Kidney glomerular epithelial cell (primary cell): ENCODE data around the gene ST3GAL3.
A peak's percentile ranks its signal among the peaks of the same experiment; 100 is the strongest.

Experiments
- DNase-seq: peaks from one replicate; lab custom pipeline; 2025; lab: John Stamatoyannopoulos, UW

The ST3GAL3 gene

GRCh38 chr1:43963890-43964289 is 256.6 kb downstream of the ST3GAL3 start:
- DNase-seq = no peak

- DNase-seq = no peak
Measured at GRCh38 chr1:43965316-43965715, 258.0 kb downstream of the ST3GAL3 start.

GRCh38 chr1:43968348-43968948 is 261.1 kb downstream of the ST3GAL3 start:
- no peak for DNase-seq

- no peak for DNase-seq
Measured at GRCh38 chr1:43969416-43969745, 262.0 kb downstream of the ST3GAL3 start.

- DNase-seq = peak; percentile 96
Measured at GRCh38 chr1:43969746-43970466, 262.6 kb downstream of the ST3GAL3 start, which contains the start of gene DPH2. Gene DPH2 (plus strand): TSS chr1:43970010. CDS start chr1:43970176, 166 bp downstream.

GRCh38 chr1:43970502-43970901 is 263.2 kb downstream of the ST3GAL3 start:
- no peak for DNase-seq

GRCh38 chr1:43970911-43971310 is 263.6 kb downstream of the ST3GAL3 start:
- DNase-seq = no peak

GRCh38 chr1:43971336-43971980 is 264.1 kb downstream of the ST3GAL3 start:
- no peak for DNase-seq

GRCh38 chr1:43973981-43974442 is 266.7 kb downstream of the ST3GAL3 start:
- no peak for DNase-seq

- peak; percentile 82 for DNase-seq
Measured at GRCh38 chr1:43974443-43975248, 267.3 kb downstream of the ST3GAL3 start, which contains the start of gene ATP6V0B. Gene ATP6V0B (plus strand): TSS chr1:43974960. CDS start chr1:43975041, 81 bp downstream.

GRCh38 chr1:43975249-43975961 is 268.1 kb downstream of the ST3GAL3 start:
- no peak for DNase-seq

GRCh38 chr1:43976045-43976444 is 268.7 kb downstream of the ST3GAL3 start:
- no peak for DNase-seq

GRCh38 chr1:43976890-43977289 is 269.6 kb downstream of the ST3GAL3 start:
- no peak for DNase-seq

GRCh38 chr1:43977376-43978263 is 270.3 kb downstream of the ST3GAL3 start:
- DNase-seq = no peak

- no peak for DNase-seq
Measured at GRCh38 chr1:43978264-43978550, 270.9 kb downstream of the ST3GAL3 start.

GRCh38 chr1:43978551-43979260 is 271.4 kb downstream of the ST3GAL3 start, which contains the start of gene B4GALT2:
Gene B4GALT2 (plus strand): TSS chr1:43979210. CDS start chr1:43981161, 1,951 bp downstream.
- no peak for DNase-seq

- no peak for DNase-seq
Measured at GRCh38 chr1:43979261-43979527, 271.9 kb downstream of the ST3GAL3 start.

GRCh38 chr1:43979528-43980254 is 272.4 kb downstream of the ST3GAL3 start:
- no peak for DNase-seq
